GM12891 (cell line): ENCODE measurements around the gene PHC3.

Experiments
- PAX5 ChIP-seq: IDR thresholded peaks from 2 replicates; pipeline ENCODE4 v1.6.1; 2011; ENCODE audit warnings: low read length, moderate library complexity, mild to moderate bottlenecking; ENCODE audit not compliant: insufficient read depth, severe bottlenecking
- POLR2A ChIP-seq: IDR thresholded peaks from 2 replicates; pipeline ENCODE4 v1.6.1; 2011; ENCODE audit warnings: low read depth, low read length, control low read depth
- POLR2AphosphoS5 ChIP-seq: IDR thresholded peaks from 2 replicates; pipeline ENCODE4 v1.6.1; 2011; ENCODE audit warnings: low read depth, low read length, control low read depth
- POU2F2 ChIP-seq: IDR thresholded peaks from 2 replicates; pipeline ENCODE4 v1.6.1; 2011; ENCODE audit warnings: low read depth, mild to moderate bottlenecking, control low read depth, low read length, moderate library complexity
- TAF1 ChIP-seq: IDR thresholded peaks from 2 replicates; pipeline ENCODE4 v1.6.1; 2011; ENCODE audit warnings: low read depth, low read length, control low read depth

GRCh38 chr3:170058127-170058526 is 123.4 kb downstream of the PHC3 start:
- TF ChIP-seq POLR2A (0 out of 2 replicates have a peak, but pooled peaks have one; percentile 22), POLR2AphosphoS5 (no peak), TAF1 (no peak), PAX5 (no peak), POU2F2 (no peak)
